Endothelial cell of umbilical vein (primary cell): ENCODE results near the gene TIAM1. TPM values are rescaled to one million over a fixed set of nuclear protein-coding genes. Genes with fewer than 3 reads are reported as not detected.
A peak's percentile ranks its signal among the peaks of the same experiment; 100 is the strongest.

Experiments used
- BruUV-seq: library from RNA; stranded (reverse); fragments of 400-500 nt; replicated peaks from 2 replicates; lab custom pipeline; 2021; lab: Mats Ljungman, UMichigan
- CTCF ChIA-PET: fragments of 300-600, 350-600 bp; sonication (Branson Sonifier 250); formaldehyde crosslinking; loops from one replicate; lab custom pipeline; 2021; ENCODE audit warnings: antibody characterized with exemption, inconsistent platforms; lab: Charles Lee
- POLR2A ChIA-PET: fragments of 300-600, 350-600 bp; sonication (Branson Sonifier 250); formaldehyde crosslinking; loops from one replicate; lab custom pipeline; 2021; ENCODE audit warnings: antibody characterized with exemption, inconsistent platforms; lab: Charles Lee
- DNase-seq: peaks from one replicate; pipeline ENCODE4 v3.0.0-alpha.2; 2011; ENCODE audit warnings: low read depth, low spot score
- FAIRE-seq: peaks from 2 replicates; lab custom pipeline; 2011; peaks lifted over from hg19 to GRCh38; lab: Jason Lieb, UNC
- H2AFZ ChIP-seq: 2 replicates; pipeline ENCODE4 v1.6.0; 2012; ENCODE audit warnings: low read depth, low read length, control low read depth, inconsistent platforms
- H3K27ac ChIP-seq: 2 replicates; pipeline ENCODE4 v1.5.1; 2011; ENCODE audit warnings: low read depth, mild to moderate bottlenecking, control low read depth, low read length, moderate library complexity; ENCODE audit not compliant: insufficient read depth
- H3K27me3 ChIP-seq, 2 experiments: 2 replicates each; pipeline versions ENCODE4 v1.6.0 to v1.6.1; 2011; ENCODE audit warnings: low read length in 2 of 2, mixed read lengths in 1 of 2; ENCODE audit not compliant: control insufficient read depth in 2 of 2, insufficient read depth in 2 of 2
- H3K36me3 ChIP-seq, 2 experiments: 2 replicates in 1 of 2; 3 replicates in 1 of 2; pipeline ENCODE4 v1.5.1; 2011; ENCODE audit warnings: low read length in 2 of 2, mild to moderate bottlenecking in 1 of 2, moderate library complexity in 1 of 2; ENCODE audit not compliant: control insufficient read depth in 2 of 2, insufficient read depth in 2 of 2; ENCODE audit errors: extremely low read depth in 1 of 2
- H3K4me1 ChIP-seq: 3 replicates; pipeline ENCODE4 v1.5.1; 2011; ENCODE audit warnings: mild to moderate bottlenecking, low read length; ENCODE audit not compliant: control insufficient read depth, insufficient read depth; ENCODE audit errors: extremely low read depth
- H3K4me2 ChIP-seq: 2 replicates; pipeline ENCODE4 v1.6.1; 2011; ENCODE audit warnings: low read length, control low read depth, mixed read lengths; ENCODE audit not compliant: insufficient read depth
- H3K4me3 ChIP-seq, 3 experiments: fragments of 200-600 bp in 1 of 3; sonication (generic), shearing (Covaris generic) in 1 of 3; replicated peaks in 1 of 3; 2 replicates each; pipeline ENCODE4 v1.5.1; 2011 to 2016; ENCODE audit warnings: control low read depth in 3 of 3, low read length in 3 of 3, mild to moderate bottlenecking in 2 of 3, inconsistent platforms in 1 of 3, low read depth in 1 of 3, moderate library complexity in 1 of 3; ENCODE audit not compliant: insufficient read depth in 1 of 3
- H3K79me2 ChIP-seq: 2 replicates; pipeline ENCODE4 v1.6.0; 2012; ENCODE audit warnings: low read length, inconsistent platforms; ENCODE audit not compliant: control insufficient read depth, insufficient read depth
- H3K9ac ChIP-seq: replicated peaks from 2 replicates; pipeline ENCODE3; 2011; ENCODE audit warnings: low read length, control low read depth; ENCODE audit not compliant: insufficient read depth; ENCODE audit errors: extremely low read depth
- H3K9me1 ChIP-seq: replicated peaks from 3 replicates; pipeline ENCODE4 v1.6.0; 2011; ENCODE audit warnings: mild to moderate bottlenecking, low read length; ENCODE audit not compliant: control insufficient read depth, insufficient read depth; ENCODE audit errors: extremely low read depth
- H3K9me3 ChIP-seq: replicated peaks from 2 replicates; pipeline ENCODE4 v1.5.1; 2012; ENCODE audit warnings: low read length, inconsistent platforms; ENCODE audit not compliant: control insufficient read depth, insufficient read depth
- H4K20me1 ChIP-seq: replicated peaks from 2 replicates; pipeline ENCODE3; 2011; ENCODE audit warnings: mild to moderate bottlenecking, low read length; ENCODE audit not compliant: control insufficient read depth, insufficient read depth; ENCODE audit errors: extremely low read depth
- CTCF ChIP-seq, 2 donors: IDR thresholded peaks; 1 replicate in 1 of 2; 2 replicates in 1 of 2; pipeline ENCODE4 v1.5.1; 2011; ENCODE audit warnings: low read length in 2 of 2, mild to moderate bottlenecking in 2 of 2, moderate library complexity in 2 of 2, control low read depth in 1 of 2, inconsistent platforms in 1 of 2, low read depth in 1 of 2; ENCODE audit not compliant: insufficient read depth in 1 of 2; ENCODE audit errors: extremely low read depth in 1 of 2
- EZH2 ChIP-seq: IDR thresholded peaks from 2 replicates; pipeline ENCODE4 v1.6.1; 2012; ENCODE audit warnings: borderline replicate concordance, low read depth, mild to moderate bottlenecking, moderate library complexity, low read length, inconsistent platforms; ENCODE audit not compliant: severe bottlenecking
- FOS ChIP-seq: IDR thresholded peaks from 2 replicates; pipeline ENCODE4 v1.6.1; 2011; ENCODE audit warnings: mild to moderate bottlenecking, low read length, moderate library complexity, borderline replicate concordance; ENCODE audit not compliant: insufficient read depth
- GATA2 ChIP-seq: IDR thresholded peaks from 2 replicates; pipeline ENCODE4 v1.7.0; 2011; ENCODE audit warnings: low read depth, mild to moderate bottlenecking, moderate library complexity, mixed read lengths, low read length; ENCODE audit not compliant: insufficient read length, insufficient read depth
- JUN ChIP-seq: IDR thresholded peaks from 2 replicates; pipeline ENCODE4 v1.6.1; 2011; ENCODE audit warnings: borderline replicate concordance, low read depth; ENCODE audit not compliant: insufficient read length, insufficient read depth
- MAX ChIP-seq: IDR thresholded peaks from 2 replicates; pipeline ENCODE4 v1.6.1; 2011; ENCODE audit not compliant: insufficient read depth, insufficient read length
- MYC ChIP-seq: IDR thresholded peaks from one replicate; pipeline ENCODE4 v1.6.1; 2011; ENCODE audit warnings: mild to moderate bottlenecking, low read depth, low read length
- POLR2A ChIP-seq: IDR thresholded peaks from 2 replicates; pipeline ENCODE4 v1.6.1; 2012; ENCODE audit warnings: low read depth, mild to moderate bottlenecking, control low read depth, low read length
- POLR2AphosphoS5 ChIP-seq: IDR thresholded peaks from 2 replicates; pipeline ENCODE4 v1.6.1; 2012; ENCODE audit warnings: low read depth, mild to moderate bottlenecking, control low read depth, low read length, moderate library complexity; ENCODE audit not compliant: insufficient read depth
- dilution Hi-C: fragments of 300-500 bp; cut with MboI; formaldehyde crosslinking; loops from one replicate; pipeline ENCODE4 v1.15.0; 2019; ENCODE audit warnings: low sequenced_read_pairs; ENCODE audit not compliant: extremely low pct_ligation_motif_present
- intact Hi-C: fragments of 100-400 bp; cut with micrococcal nuclease; formaldehyde crosslinking; loops from one replicate; pipeline ENCODE4 v1.10.0; 2022
- polyA plus RNA-seq, 4 experiments: library from polyadenylated mRNA; depleted of rRNA in 3 of 4; stranded (reverse) in 3 of 4; unstranded in 1 of 4; fragments of >200 nt; gene quantifications; 2 replicates each; pipeline versions ENCODE4 v1.2.1 to v1.2.3, GENCODE V29; 2011 to 2012; ENCODE audit warnings: missing spikeins in 1 of 4
- total RNA-seq: library from RNA; stranded (reverse); gene quantifications from 2 replicates; pipeline ENCODE4 v1.2.3, GENCODE V29; 2021

TIAM1 gene
- total and polyA plus RNA-seq, 2 donors (not counting 3 experiments of a cell fraction or from before 2014, with no cell fraction given): 0.21 to 0.86 TPM

- dilution Hi-C loops: no loop called here
- no TSS peak for BruUV-seq
- intact Hi-C loops: no loop called here
Measured at GRCh38 chr21:31367801-31368200, 23.7 kb upstream of the TIAM1 start.

GRCh38 chr21:31366825-31367224 is 22.8 kb upstream of the TIAM1 start:
- CTCF ChIA-PET: no interaction called here
- POLR2A ChIA-PET: no interaction called here
- Histone ChIP-seq H2AFZ (no peak overlapping the region), H3K9ac (no peak overlapping the region), H3K79me2 (no peaks in the 10 kb centered on the region), H3K9me1 (no peaks in the 10 kb centered on the region), H3K36me3 (no peaks in the 10 kb centered on the region), H3K4me3 (no peak overlapping the region), H4K20me1 (no peaks in the 10 kb centered on the region), H3K4me1 (no peaks in the 10 kb centered on the region), H3K27ac (no peak overlapping the region), H3K4me2 (no peak overlapping the region), H3K9me3 (no peaks in the 10 kb centered on the region), H3K27me3 (no peaks in the 10 kb centered on the region)
- FAIRE-seq: no peak
- dilution Hi-C loops (no loop called here), intact Hi-C loops (no loop called here)
- no TSS peak for BruUV-seq
- DNase-seq: no peak
- TF ChIP-seq JUN: peak; percentile 8
- no peak for TF ChIP-seq POLR2AphosphoS5
- TF ChIP-seq MYC: no peak
- TF ChIP-seq FOS: no peak
- no peak for TF ChIP-seq POLR2A
- no peak for TF ChIP-seq EZH2
- no peak for TF ChIP-seq MAX
- no peak for TF ChIP-seq GATA2
- TF ChIP-seq CTCF (IDR thresholded peaks at IDR 0.05; ENCODE audit: extremely low read depth in 1 of 2, insufficient read depth in 1 of 2, low read depth in 1 of 2, low read length in 2 of 2): no peak

More at GRCh38 chr21:31367801-31368200, 23.7 kb upstream of the TIAM1 start:
- no peak for DNase-seq
- no peak for FAIRE-seq
- POLR2A ChIA-PET: no interaction called here
- Histone ChIP-seq H3K9ac (no peak overlapping the region), H3K36me3 (no peaks in the 10 kb centered on the region), H3K4me2 (no peak overlapping the region), H3K4me3 (no peak overlapping the region), H3K4me1 (no peaks in the 10 kb centered on the region), H3K79me2 (no peaks in the 10 kb centered on the region), H2AFZ (no peak overlapping the region), H3K27ac (no peak overlapping the region), H3K9me1 (no peaks in the 10 kb centered on the region), H3K9me3 (no peaks in the 10 kb centered on the region), H3K27me3 (no peaks in the 10 kb centered on the region), H4K20me1 (no peaks in the 10 kb centered on the region)
- TF ChIP-seq CTCF (IDR thresholded peaks at IDR 0.05; ENCODE audit: extremely low read depth in 1 of 2, insufficient read depth in 1 of 2, low read depth in 1 of 2, low read length in 2 of 2): no peak
- no peak for TF ChIP-seq POLR2A
- no peak for TF ChIP-seq JUN
- CTCF ChIA-PET: no interaction called here
